HG02885 (cell line): ENCODE measurements around the gene IMPACT.

Source experiments
- ATAC-seq: cut with Tn5 transposase; IDR thresholded peaks from one replicate; pipeline ENCODE4 v1.9.1; 2021; ENCODE audit warnings: mild to moderate bottlenecking; ENCODE audit not compliant: unreplicated experiment, poor library complexity

IMPACT gene

DNA sequence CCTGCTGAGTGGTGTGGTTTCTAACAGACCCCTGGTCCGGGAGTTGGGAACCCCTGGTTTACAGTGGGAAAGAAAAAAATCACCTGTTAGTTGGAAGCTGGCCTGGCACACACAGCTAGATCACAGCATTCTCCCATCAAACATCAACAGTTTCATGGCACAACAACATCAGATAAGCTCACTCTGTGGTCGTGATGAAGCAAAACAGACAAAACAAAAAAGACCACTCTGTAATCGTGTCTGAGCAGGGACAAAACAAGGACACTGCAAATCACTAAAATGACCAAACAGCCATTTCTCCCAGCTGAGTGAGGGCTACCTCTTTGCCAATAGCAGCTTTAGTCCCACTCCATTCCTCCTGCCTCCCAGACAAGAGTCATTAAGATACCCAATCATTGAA is 9.0 kb upstream of the IMPACT start:
- no peak for ATAC-seq

GRCh38 chr18:24420551-24420950 is 5.9 kb upstream of the IMPACT start:
- ATAC-seq = no peak

GRCh38 chr18:24421831-24422230 is 4.6 kb upstream of the IMPACT start:
- ATAC-seq = no peak

DNA sequence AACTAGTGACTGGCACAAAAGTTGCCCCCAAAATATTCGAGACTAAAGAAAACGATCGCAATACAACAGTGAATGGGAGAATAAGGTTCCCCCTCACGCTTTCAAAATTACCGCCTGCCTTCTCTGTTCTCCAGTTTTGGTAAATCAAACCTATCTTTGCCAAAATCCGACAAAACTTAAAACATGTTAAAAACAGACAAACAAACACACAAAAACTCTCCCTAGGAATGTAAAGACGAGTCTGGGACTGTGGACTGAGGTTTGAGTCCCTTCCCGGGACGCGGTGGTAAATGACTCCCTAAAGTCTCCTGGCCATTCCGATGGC is 435 bp upstream of the IMPACT start:
- no peak for ATAC-seq

DNA sequence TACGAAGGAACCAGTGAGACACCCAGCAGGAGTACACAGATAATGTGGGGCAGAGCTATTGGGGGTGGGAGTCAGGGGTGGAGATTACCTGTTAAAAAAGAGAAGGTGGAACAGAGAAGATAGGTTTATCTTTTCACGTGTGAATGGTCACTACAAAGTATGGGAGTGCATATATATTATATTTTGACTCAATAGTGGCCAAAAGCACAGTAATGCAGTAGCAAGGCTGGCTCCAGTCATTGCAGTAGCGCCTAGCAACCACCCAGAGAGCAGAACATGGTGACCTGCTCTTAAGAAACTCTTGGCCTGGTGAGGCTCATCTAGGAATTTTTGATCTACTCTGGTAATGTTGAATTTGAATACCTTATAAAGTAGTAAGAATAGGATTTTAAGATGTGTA is 1.0 kb downstream of the IMPACT start:
- ATAC-seq = no peak

DNA sequence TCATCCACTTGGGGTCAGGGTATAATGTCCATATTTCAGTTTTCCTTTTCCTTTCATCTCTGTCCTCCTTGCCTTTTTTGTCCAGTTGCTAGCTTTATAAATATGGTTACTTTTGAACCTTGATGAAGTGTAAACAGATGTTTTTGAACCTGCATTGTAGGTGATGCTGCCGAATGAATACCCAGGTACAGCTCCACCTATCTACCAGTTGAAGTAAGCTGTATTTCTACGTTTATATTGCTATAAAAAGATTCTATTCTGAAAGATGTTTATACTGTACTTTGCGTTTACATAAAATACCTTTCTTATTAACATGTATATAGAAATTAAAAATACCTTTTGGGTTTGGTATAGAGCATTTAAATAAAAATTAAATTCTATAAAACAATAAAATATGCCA is 2.2 kb downstream of the IMPACT start:
- ATAC-seq = no peak

- no peak for ATAC-seq
Measured at GRCh38 chr18:24429188-24429587, 2.7 kb downstream of the IMPACT start.

- ATAC-seq = no peak
Measured at GRCh38 chr18:24432618-24433017, 6.1 kb downstream of the IMPACT start.

GRCh38 chr18:24436939-24437338 is 10.5 kb downstream of the IMPACT start:
- ATAC-seq = no peak

- ATAC-seq = peak; percentile 79
Measured at GRCh38 chr18:24443870-24444269, 17.4 kb downstream of the IMPACT start.

GRCh38 chr18:24446453-24446852 is 20.0 kb downstream of the IMPACT start:
- ATAC-seq = peak; percentile 67

DNA sequence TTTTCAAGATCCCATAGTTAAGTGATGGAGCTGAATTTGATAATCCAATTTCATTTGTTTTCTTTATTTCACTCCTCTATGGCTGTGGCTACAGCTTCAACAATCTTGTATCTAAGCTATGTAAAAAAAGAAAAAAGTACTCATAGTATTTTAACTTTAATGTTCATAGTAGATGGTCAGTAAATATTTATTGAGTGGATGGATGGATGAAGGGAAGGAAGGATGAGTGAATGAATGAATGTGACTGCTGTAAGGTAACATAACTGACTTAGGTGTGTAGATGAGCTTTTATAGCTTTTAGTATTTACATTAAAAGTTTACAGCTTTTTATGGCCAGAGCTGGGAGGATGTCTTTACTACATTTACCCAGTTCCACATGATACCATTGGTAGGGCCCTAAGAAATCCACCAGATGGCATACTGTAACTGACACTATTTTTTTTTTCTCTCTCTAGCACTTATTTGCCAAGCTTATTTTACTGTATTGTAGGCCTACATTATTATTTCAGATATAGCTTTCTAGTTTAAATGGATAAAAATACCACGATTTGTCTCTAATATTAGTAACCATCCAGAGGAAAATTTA is 20.6 kb downstream of the IMPACT start:
- ATAC-seq = no peak

- ATAC-seq = no peak
Measured at GRCh38 chr18:24447961-24448360, 21.5 kb downstream of the IMPACT start.

GRCh38 chr18:24456549-24456948 is 30.1 kb downstream of the IMPACT start:
- ATAC-seq = peak; percentile 93

GRCh38 chr18:24459772-24460171 is 33.3 kb downstream of the IMPACT start:
- no peak for ATAC-seq

DNA sequence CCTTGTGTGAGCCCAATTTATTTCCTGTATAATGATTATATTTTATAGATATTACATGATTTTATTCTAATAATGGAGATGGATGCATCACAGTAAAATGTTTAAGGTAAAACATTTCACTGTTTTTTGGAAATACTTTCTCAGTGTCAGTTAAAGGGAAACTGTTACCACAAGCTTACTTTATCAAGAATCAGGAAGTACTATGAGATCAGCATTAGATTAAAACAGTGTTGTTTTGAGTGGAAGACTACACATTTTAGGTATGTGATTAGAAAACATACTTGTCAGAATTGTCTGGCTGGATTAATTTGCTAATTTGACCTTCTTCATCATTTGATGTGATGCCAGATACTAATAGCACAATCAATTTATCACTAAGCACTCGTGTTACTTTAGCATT is 33.9 kb downstream of the IMPACT start, which contains the start of gene HRH4:
Gene HRH4 (plus strand): TSS at position 250 of the 400 bp plus-strand sequence. CDS start 92 bp downstream, at position 342.
- ATAC-seq = no peak

DNA sequence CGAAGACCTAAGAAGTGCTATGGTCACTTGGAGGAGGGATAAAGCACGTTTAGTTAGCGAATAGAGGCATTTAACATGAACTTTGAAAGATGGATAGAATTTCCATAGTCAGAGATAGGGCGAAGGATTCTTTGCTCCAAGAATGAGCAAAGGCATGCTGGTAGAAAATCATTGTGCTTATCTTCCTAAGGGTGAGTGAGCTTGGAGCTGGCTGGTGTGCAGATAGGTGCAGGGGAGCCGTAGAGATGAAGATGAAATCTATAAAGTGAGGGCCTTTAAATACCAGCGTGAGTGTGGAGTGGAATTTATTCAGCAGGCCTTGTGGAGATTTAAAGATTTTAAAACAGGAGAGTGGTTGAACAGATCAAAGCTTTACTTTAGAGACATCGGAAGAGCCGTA is 35.5 kb downstream of the IMPACT start:
- no peak for ATAC-seq

- no peak for ATAC-seq
Measured at GRCh38 chr18:24462838-24463775, 36.6 kb downstream of the IMPACT start.

DNA sequence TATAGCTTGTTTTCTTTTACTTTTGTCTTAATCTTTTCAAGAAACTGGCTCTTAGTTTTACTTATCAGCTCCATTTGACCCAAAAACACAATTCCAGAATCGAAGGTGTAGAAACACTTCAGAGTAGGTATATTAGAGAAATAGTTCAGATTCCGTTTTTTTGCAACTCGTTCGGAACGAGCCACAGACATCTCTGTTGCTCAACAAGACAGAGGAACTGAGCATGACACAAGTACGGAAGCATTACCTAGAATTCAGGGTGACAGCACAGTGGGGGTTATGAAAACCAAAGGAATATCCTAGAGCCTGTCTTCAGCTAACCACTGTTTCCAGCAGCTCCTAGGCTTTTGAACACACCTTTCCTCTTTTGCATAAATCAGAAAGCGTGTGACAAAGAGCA is 39.0 kb downstream of the IMPACT start:
- ATAC-seq = no peak

GRCh38 chr18:24466771-24467170 is 40.3 kb downstream of the IMPACT start:
- no peak for ATAC-seq

DNA sequence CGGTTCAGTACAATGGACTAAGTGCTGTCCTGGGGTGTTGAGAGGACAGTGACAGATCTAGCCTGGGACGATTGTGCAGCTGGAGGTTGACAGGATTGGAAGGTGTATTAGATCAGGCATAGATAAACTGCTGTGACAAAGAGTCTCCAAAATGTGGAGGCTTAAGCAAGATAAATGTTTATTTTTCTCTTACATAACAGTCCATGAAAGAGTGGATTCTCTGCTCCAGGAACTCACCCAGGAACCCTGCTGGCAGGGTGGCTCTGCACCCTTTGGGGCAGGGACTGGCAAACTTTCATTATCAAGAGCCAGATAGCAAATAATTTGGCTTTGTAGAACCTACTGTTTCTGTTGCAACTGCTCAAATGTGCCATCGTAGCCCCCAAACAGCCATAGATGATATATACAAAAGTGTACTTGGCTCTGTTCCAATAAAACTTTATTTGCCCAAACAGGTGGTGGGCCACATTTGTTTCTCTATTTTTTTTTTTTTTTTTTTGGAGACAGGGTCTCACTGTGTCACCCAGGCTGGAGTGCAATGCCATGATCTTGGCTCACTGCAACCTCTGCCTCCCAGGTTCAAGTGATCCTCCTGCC is 43.6 kb downstream of the IMPACT start:
- no peak for ATAC-seq
